ENCODE results near the gene MAP6D1.

Gene MAP6D1

DNA sequence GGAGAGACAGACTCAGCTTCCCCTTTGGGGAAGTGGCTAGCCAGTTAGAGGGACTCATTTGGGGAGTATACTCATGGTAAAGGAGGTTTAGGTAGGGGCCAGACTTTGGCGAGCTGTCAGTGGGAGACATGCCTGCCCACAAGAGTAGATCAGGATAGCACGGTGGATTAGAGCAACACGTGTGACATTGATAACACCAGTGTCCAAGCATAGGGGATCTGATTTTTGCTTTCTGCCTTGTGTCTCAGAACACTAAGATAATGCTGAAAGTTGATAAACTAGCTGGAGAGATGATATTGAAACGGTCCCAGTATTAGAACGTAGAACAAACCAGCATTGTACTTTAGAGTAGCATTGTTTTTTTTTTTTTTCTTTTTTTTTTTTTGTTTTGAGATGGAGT, 25.9 kb downstream of the MAP6D1 start:
- Histone ChIP-seq H3K4me3 (ENCODE audit: low read depth in 1 of 2, low read length in 1 of 2) (no peak overlapping the region), H3K27me3 (no peaks in the 10 kb centered on the region), H3K36me3 (peaks cover 66% of the 10 kb centered on the region), H3K9me3 (no peaks in the 10 kb centered on the region), H3K27ac (no peak overlapping the region), H3K4me1 (ENCODE audit: control insufficient read depth in 1 of 2, insufficient read depth in 1 of 2, low read depth in 1 of 2, low read length in 1 of 2) (no peaks in the 10 kb centered on the region)
- no peak for TF ChIP-seq CTCF (IDR thresholded peaks at IDR 0.05)

DNA sequence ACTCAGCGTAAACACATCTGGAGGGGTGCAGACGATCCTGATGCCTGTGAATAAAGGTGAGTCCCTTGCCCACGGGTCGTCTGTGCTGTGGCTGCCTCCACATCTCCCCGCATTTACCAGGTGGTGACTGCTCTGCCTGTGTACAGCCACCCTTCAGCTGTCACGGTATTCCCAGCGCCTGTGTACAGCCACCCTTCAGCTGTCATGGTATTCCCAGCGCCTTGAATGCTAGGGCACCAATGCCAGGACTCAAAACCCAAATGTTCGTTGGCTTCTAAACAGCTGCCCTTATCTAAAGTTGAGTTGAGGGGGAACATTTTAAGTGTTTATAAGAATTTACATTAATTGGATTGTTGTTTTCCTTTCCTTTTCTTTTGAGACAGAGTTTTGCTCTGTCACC, 27.4 kb downstream of the MAP6D1 start:
- no peaks in the 10 kb centered on the region for H3K4me1 ChIP-seq (ENCODE audit: control insufficient read depth in 1 of 2, insufficient read depth in 1 of 2, low read depth in 1 of 2, low read length in 1 of 2)
- no peak overlapping the region for H3K4me3 ChIP-seq (ENCODE audit: low read depth in 1 of 2, low read length in 1 of 2)
- H3K27me3 ChIP-seq = no peaks in the 10 kb centered on the region
- H3K36me3 ChIP-seq = peaks cover 61% of the 10 kb centered on the region
- H3K27ac ChIP-seq = no peak overlapping the region
- TF ChIP-seq CTCF (IDR thresholded peaks at IDR 0.05) = no peak
- H3K9me3 ChIP-seq = no peaks in the 10 kb centered on the region

GRCh38 chr3:183796372-183796771, 29.0 kb downstream of the MAP6D1 start:
- Histone ChIP-seq H3K36me3 (peaks cover 62% of the 10 kb centered on the region), H3K27me3 (no peaks in the 10 kb centered on the region), H3K4me3 (ENCODE audit: low read depth in 1 of 2, low read length in 1 of 2) (no peak overlapping the region), H3K4me1 (ENCODE audit: control insufficient read depth in 1 of 2, insufficient read depth in 1 of 2, low read depth in 1 of 2, low read length in 1 of 2) (no peaks in the 10 kb centered on the region), H3K27ac (no peak overlapping the region), H3K9me3 (no peaks in the 10 kb centered on the region)
- no peak for TF ChIP-seq CTCF (IDR thresholded peaks at IDR 0.05)

DNA sequence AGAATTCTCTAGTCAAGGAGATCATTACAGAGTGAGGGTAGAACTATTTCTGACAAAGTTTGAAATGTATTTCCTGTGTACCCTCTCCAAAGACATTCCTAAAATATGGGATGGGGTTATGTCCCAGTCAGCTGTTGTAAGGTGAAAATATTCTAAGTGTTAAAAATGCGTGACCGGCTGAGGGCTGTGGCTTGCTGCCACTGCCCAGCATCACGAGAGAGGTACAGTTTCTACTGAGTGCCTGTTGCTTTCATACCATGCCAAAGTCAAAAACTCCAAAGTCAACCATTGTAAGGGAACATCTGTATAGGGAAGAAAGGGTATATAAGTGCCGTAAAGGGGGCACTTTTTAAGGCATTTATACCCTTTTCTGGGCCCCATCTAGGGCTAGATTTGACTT, 30.9 kb downstream of the MAP6D1 start:
- Histone ChIP-seq H3K27me3 (no peaks in the 10 kb centered on the region), H3K27ac (no peak overlapping the region), H3K36me3 (peaks cover 55% of the 10 kb centered on the region), H3K4me3 (ENCODE audit: low read depth in 1 of 2, low read length in 1 of 2) (no peak overlapping the region), H3K9me3 (no peaks in the 10 kb centered on the region), H3K4me1 (ENCODE audit: control insufficient read depth in 1 of 2, insufficient read depth in 1 of 2, low read depth in 1 of 2, low read length in 1 of 2) (no peaks in the 10 kb centered on the region)
- TF ChIP-seq CTCF (IDR thresholded peaks at IDR 0.05) = no peak

GRCh38 chr3:183792976-183793375, 32.4 kb downstream of the MAP6D1 start:
- Histone ChIP-seq H3K9me3 (no peaks in the 10 kb centered on the region), H3K27ac (no peak overlapping the region), H3K4me1 (ENCODE audit: control insufficient read depth in 1 of 2, insufficient read depth in 1 of 2, low read depth in 1 of 2, low read length in 1 of 2) (no peaks in the 10 kb centered on the region), H3K36me3 (peaks cover 40% of the 10 kb centered on the region), H3K27me3 (no peaks in the 10 kb centered on the region), H3K4me3 (ENCODE audit: low read depth in 1 of 2, low read length in 1 of 2) (no peak overlapping the region)
- no peak for TF ChIP-seq CTCF (IDR thresholded peaks at IDR 0.05)

DNA sequence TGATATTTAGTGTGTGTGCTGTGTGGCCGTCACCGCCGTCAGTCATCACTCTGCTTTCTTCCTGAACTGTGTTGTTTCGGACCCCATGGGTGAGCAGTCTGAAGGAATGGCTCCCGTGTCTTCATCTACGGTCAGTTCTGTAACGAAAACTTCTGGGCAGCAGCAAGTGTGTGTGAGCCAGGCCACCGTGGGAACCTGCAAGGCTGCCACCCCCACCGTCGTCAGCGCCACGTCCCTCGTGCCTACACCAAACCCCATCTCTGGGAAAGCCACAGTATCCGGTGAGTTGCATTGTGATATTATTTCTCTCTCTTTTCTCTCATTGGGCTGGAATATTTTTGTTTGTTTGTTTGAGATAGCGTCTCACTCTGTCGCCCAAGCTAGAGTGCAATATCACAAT, 34.7 kb downstream of the MAP6D1 start:
- Histone ChIP-seq H3K27ac (no peak overlapping the region), H3K4me1 (ENCODE audit: control insufficient read depth in 1 of 2, insufficient read depth in 1 of 2, low read depth in 1 of 2, low read length in 1 of 2) (no peaks in the 10 kb centered on the region), H3K9me3 (no peaks in the 10 kb centered on the region), H3K27me3 (no peaks in the 10 kb centered on the region), H3K4me3 (ENCODE audit: low read depth in 1 of 2, low read length in 1 of 2) (no peak overlapping the region), H3K36me3 (peaks cover 36% of the 10 kb centered on the region)
- TF ChIP-seq CTCF (IDR thresholded peaks at IDR 0.05) = no peak

Measured in neutrophil (primary cell).